B cell (primary cell): ENCODE data around the gene WAC.

Source experiments
- EZH2 ChIP-seq: IDR thresholded peaks from 2 replicates; pipeline ENCODE4 v1.6.1; 2012; ENCODE audit warnings: borderline replicate concordance, low read depth, mild to moderate bottlenecking, moderate library complexity, low read length; ENCODE audit not compliant: insufficient read depth, poor library complexity, severe bottlenecking
- TF ChIP-seq, protein P1 (sequence below): fragments of 200-600 bp; IDR thresholded peaks from one replicate; pipeline ENCODE4 v1.8.0; 2022; ENCODE audit warnings: antibody characterized with exemption, mild to moderate bottlenecking

DNA sequence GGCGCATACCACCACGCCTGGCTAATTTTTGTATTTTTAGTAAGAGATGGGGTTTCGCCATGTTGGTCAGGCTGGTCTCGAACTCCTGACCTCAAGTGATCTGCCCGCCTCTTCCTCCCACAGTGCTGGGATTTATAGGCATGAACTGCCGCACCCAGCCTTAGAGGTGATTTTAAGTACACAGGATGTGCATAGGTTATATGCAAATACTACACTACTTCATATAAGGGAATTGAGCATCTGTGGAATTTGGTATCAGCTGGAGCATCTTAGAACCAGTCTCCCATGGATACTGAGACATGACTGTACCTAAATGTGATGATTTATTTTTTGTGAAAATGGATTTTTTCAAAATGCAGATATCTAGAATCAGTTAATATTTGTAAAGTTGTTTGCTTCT, 21.1 kb downstream of the WAC start:
- TF ChIP-seq, protein P1, sequence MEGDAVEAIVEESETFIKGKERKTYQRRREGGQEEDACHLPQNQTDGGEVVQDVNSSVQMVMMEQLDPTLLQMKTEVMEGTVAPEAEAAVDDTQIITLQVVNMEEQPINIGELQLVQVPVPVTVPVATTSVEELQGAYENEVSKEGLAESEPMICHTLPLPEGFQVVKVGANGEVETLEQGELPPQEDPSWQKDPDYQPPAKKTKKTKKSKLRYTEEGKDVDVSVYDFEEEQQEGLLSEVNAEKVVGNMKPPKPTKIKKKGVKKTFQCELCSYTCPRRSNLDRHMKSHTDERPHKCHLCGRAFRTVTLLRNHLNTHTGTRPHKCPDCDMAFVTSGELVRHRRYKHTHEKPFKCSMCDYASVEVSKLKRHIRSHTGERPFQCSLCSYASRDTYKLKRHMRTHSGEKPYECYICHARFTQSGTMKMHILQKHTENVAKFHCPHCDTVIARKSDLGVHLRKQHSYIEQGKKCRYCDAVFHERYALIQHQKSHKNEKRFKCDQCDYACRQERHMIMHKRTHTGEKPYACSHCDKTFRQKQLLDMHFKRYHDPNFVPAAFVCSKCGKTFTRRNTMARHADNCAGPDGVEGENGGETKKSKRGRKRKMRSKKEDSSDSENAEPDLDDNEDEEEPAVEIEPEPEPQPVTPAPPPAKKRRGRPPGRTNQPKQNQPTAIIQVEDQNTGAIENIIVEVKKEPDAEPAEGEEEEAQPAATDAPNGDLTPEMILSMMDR, result no peak
- TF ChIP-seq EZH2, result no peak
